SJCRH30 (cell line): ENCODE measurements around the gene STYXL2. TPM values are rescaled to one million over a fixed set of nuclear protein-coding genes. Genes with fewer than 3 reads are reported as not detected.

Source experiments
- DNase-seq, 2 experiments: peaks; one replicate each; pipeline ENCODE4 v3.0.0-alpha.2; 2015 to 2020
- H3K27ac ChIP-seq: fragments of 250-450 bp; sonication (Bioruptor Pico); 2 replicates; pipeline ENCODE4 v1.5.1; 2020; ENCODE audit warnings: mild to moderate bottlenecking, moderate library complexity
- H3K27me3 ChIP-seq: fragments of 250-450 bp; sonication (Bioruptor Pico); 2 replicates; pipeline ENCODE4 v1.5.1; 2020; ENCODE audit warnings: mild to moderate bottlenecking, moderate library complexity
- H3K36me3 ChIP-seq: fragments of 250-450 bp; sonication (Bioruptor Pico); 2 replicates; pipeline ENCODE4 v1.5.1; 2020; ENCODE audit warnings: mild to moderate bottlenecking, moderate library complexity
- H3K4me1 ChIP-seq: fragments of 250-450 bp; sonication (Bioruptor Pico); 2 replicates; pipeline ENCODE4 v1.5.1; 2020; ENCODE audit warnings: mild to moderate bottlenecking, moderate library complexity
- H3K4me3 ChIP-seq: fragments of 250-450 bp; sonication (Bioruptor Pico); 2 replicates; pipeline ENCODE4 v1.5.1; 2020; ENCODE audit warnings: mild to moderate bottlenecking, moderate library complexity
- H3K9me3 ChIP-seq: fragments of 250-450 bp; sonication (Bioruptor Pico); replicated peaks from 2 replicates; pipeline ENCODE4 v1.5.1; 2020; ENCODE audit warnings: mild to moderate bottlenecking, moderate library complexity
- total RNA-seq: library from RNA; depleted of rRNA; stranded (reverse); fragments of >200 nt; shearing (Covaris generic); gene quantifications from 2 replicates; pipeline ENCODE4 v1.2.3, GENCODE V29; 2014

Gene STYXL2
- total RNA-seq, 1 experiment from 2014 or later, result 7.1 TPM

DNA sequence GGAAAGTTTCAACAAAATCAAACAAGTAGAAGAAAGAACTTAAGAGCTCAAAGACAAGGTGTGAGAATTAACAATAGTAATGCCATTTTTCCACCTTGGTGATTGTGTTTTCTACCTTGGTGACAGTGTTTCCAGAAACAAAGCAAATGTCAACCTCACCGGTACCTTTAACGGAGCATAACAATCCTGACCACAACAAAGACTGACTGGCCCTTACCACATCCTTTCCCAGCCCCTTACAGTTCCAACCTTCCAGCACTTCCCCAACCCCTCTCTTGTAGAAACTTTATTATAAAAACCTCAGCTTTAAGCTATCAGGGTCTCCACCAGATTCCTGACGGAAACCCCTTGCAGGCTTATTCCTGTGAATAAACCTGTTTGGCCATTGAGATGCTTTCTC is 16.7 kb downstream of the STYXL2 start:
- Histone ChIP-seq H3K4me3 (no peak overlapping the region), H3K27ac (no peak overlapping the region), H3K9me3 (no peaks in the 10 kb centered on the region), H3K4me1 (peaks cover 6% of the 10 kb centered on the region), H3K27me3 (no peaks in the 10 kb centered on the region), H3K36me3 (peaks cover 24% of the 10 kb centered on the region)
- DNase-seq, result no peak

DNA sequence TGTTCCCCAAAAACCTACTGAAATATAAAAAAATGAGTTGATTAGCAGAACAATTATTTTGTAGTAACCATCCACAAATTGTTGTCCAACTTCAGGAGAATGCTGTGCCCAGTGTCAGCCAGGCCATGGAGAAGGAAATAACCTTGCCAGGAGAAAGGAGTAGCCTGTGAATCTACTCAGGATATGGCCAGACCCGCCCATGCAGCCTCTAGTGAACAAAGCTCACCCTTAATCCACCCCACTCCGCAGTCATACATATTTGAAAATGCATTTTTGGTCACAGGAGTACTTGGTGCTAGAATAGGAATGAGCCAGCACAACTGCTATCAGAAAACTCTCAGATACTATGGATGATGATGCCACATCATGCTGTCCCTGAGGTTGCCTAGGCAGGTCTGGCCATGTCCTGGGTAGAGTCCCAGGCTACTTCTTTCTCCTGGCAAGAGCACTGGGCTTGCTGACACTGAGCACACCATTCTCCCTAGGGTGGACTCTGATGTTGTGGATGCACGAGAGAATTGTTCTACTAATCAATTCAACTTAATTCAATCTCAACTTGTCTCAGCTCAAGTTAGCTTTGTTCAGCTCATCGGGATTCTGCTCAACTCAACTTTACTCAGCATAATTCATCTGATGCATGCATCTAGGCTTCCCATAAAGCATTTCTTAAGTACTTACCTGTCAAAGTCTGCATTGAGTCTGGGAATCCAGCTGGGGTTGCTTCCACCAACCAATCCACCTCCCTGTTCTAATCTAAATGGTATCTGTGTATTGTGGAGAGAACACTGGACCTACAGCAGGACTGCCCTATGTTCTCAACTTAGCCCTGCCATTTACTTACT is 18.2 kb downstream of the STYXL2 start:
- H3K27me3 ChIP-seq, result no peaks in the 10 kb centered on the region
- no peak for DNase-seq
- peaks cover 15% of the 10 kb centered on the region; the same call in 1 of the 2 replicates for H3K36me3 ChIP-seq
- H3K4me1 ChIP-seq, result no peaks in the 10 kb centered on the region
- no peaks in the 10 kb centered on the region for H3K9me3 ChIP-seq
- no peak overlapping the region for H3K27ac ChIP-seq
- H3K4me3 ChIP-seq, result no peak overlapping the region

DNA sequence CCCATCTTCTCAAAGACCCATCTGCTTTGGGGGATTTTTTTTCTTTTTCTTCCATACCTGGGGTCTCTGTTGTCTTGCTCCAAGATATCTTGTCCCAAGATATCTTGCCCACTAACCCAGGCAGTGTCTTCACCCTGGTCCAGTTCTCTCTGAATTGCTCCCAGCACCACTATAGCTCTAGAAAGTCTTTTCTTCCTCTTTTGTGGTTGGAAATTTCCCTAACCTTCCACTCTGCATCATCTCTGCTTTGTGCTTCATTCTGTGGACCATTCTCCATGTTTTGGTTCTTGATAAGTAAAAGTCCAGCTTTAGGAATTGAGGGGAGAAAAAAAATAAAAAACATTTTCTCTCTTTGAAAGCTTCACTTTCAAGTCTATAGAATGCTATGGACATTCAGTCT is 20.9 kb downstream of the STYXL2 start:
- no peaks in the 10 kb centered on the region for H3K9me3 ChIP-seq
- H3K4me3 ChIP-seq, result no peak overlapping the region
- no peaks in the 10 kb centered on the region for H3K4me1 ChIP-seq
- H3K27me3 ChIP-seq, result no peaks in the 10 kb centered on the region
- no peak overlapping the region for H3K27ac ChIP-seq
- DNase-seq, result no peak
- peaks cover 13% of the 10 kb centered on the region; the same call in 1 of the 2 replicates for H3K36me3 ChIP-seq

DNA sequence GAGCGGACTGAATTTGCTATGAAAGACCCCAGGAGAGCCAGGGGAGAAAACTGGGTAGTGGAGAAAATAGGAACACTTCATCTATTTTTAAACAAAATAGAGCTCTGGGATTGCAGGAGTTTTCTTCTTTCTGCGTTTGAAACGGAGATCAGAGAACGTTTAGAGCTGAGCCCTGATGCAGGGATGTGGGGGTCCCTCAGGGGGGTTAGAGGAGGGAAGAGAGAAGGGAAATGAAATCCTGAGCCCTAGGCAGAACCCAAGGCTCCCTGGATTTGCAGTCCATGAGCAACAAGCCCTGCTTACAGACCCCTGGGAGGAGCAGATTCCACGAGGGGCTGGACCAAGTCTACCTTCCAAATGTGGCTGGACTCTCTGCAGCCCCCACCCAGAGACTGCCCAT is 21.8 kb downstream of the STYXL2 start:
- no peaks in the 10 kb centered on the region for H3K27me3 ChIP-seq
- H3K36me3 ChIP-seq, result peaks cover 20% of the 10 kb centered on the region; the same call in 1 of the 2 replicates
- H3K4me3 ChIP-seq, result no peak overlapping the region
- DNase-seq, result no peak
- H3K4me1 ChIP-seq, result no peaks in the 10 kb centered on the region
- H3K9me3 ChIP-seq, result no peaks in the 10 kb centered on the region
- H3K27ac ChIP-seq, result no peak overlapping the region

DNA sequence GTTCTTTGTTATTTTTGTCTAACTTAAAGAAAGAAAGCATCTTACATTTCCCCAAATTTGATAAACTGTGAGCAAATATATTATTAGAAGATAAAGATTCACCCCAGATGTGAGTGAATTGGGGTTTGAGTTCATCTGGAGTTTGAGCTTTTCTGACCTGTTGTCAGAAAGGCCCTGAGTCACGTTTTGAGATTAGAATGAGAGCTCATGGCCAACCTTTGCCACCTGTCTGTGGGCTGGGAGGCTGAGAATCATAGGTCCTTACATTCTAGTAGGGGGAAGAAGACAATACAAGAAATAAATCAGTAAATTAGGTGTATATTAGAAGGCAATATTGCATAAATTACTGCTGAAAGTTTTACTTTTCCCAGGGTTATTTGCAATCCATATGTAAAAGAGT is 22.3 kb downstream of the STYXL2 start:
- no peaks in the 10 kb centered on the region for H3K27me3 ChIP-seq
- no peak overlapping the region for H3K27ac ChIP-seq
- no peaks in the 10 kb centered on the region for H3K4me1 ChIP-seq
- no peak overlapping the region for H3K4me3 ChIP-seq
- H3K9me3 ChIP-seq, result no peaks in the 10 kb centered on the region
- H3K36me3 ChIP-seq, result peaks cover 23% of the 10 kb centered on the region
- no peak for DNase-seq

DNA sequence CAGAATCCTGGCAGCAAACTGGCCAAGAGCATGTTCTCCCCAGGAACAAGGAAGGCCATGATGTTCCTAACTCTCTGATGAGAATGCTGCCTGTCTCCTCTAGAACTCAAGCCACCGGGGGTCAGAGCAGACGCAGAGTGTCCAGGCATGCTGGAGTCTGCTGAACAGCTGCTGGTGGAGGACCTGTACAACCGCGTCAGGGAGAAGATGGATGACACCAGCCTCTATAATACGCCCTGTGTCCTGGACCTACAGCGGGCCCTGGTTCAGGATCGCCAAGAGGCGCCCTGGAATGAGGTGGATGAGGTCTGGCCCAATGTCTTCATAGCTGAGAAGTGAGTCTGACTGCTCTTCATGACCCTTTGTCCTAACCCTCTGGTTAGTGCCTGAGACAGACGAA is 23.4 kb downstream of the STYXL2 start:
- Histone ChIP-seq H3K9me3 (no peaks in the 10 kb centered on the region), H3K27me3 (no peaks in the 10 kb centered on the region), H3K27ac (no peak overlapping the region), H3K4me1 (no peaks in the 10 kb centered on the region), H3K4me3 (no peak overlapping the region), H3K36me3 (peaks cover 23% of the 10 kb centered on the region)
- no peak for DNase-seq

DNA sequence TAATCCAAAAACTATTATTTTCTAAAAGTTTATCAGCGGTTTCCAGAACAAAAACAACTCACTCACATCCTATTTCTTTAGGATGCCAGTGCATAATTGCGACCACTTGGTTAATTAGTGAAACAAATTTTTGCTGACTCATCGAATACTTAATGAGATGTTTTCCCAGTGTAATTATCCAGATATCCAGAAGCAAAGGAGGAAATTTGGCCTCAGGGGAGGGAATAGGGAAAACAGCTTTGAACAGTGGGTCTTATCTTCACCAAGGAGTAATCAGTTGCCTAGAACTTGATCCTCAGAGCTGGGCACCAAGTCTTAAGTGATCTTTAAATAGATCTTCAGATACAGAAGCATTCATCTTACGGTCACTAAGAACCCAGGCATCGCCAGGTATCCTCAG is 24.3 kb downstream of the STYXL2 start:
- peaks cover 23% of the 10 kb centered on the region for H3K36me3 ChIP-seq

DNA sequence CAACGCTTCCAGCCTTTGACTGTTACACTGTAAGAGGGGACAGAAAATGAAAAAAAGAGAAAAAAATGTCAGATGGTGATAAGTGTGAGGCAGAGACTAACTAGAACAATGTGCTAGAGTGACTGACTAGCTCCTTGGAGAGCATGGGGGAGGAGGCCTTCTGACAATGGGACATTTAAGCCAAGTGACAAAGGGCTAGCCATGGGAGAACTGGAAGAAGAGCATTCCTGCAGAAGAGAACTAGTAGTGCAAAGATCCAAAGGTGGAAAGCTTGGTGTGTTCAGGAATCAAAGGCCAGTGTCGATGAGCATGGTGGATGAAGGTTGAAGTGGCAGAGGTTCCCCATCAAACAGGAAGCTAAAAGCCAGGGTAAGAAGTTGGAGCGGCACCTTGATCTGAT is 25.8 kb downstream of the STYXL2 start:
- no peak for DNase-seq
- H3K27me3 ChIP-seq, result no peaks in the 10 kb centered on the region
- no peaks in the 10 kb centered on the region for H3K4me1 ChIP-seq
- H3K9me3 ChIP-seq, result no peaks in the 10 kb centered on the region
- H3K4me3 ChIP-seq, result no peak overlapping the region
- H3K36me3 ChIP-seq, result peaks cover 23% of the 10 kb centered on the region
- H3K27ac ChIP-seq, result no peak overlapping the region

More for the DNA sequence above, 24.3 kb downstream of the STYXL2 start:
- H3K27me3 ChIP-seq, result no peaks in the 10 kb centered on the region
- no peaks in the 10 kb centered on the region for H3K9me3 ChIP-seq
- no peak for DNase-seq
- no peak overlapping the region for H3K4me3 ChIP-seq
- H3K4me1 ChIP-seq, result no peaks in the 10 kb centered on the region
- H3K27ac ChIP-seq, result no peak overlapping the region

DNA sequence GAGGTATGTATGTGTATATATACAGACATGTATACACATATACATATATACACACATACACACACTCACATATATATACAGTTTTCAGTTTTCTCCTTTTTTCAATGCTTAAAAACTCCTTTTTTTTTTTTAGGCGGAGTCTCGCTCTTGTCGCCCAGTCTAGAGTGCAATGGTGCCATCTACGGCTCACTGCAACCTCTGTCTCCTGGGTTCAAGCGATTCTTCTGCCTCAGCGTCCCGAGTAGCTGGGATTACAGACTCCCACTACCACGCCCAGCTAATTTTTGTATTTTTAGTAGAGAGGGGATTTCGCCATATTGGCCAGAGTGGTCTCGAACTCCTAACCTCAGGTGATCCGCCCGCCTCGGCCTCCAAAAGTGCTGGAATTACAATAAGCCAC is 27.0 kb downstream of the STYXL2 start:
- Histone ChIP-seq H3K36me3 (peaks cover 30% of the 10 kb centered on the region), H3K27ac (no peak overlapping the region), H3K4me1 (no peaks in the 10 kb centered on the region)

DNA sequence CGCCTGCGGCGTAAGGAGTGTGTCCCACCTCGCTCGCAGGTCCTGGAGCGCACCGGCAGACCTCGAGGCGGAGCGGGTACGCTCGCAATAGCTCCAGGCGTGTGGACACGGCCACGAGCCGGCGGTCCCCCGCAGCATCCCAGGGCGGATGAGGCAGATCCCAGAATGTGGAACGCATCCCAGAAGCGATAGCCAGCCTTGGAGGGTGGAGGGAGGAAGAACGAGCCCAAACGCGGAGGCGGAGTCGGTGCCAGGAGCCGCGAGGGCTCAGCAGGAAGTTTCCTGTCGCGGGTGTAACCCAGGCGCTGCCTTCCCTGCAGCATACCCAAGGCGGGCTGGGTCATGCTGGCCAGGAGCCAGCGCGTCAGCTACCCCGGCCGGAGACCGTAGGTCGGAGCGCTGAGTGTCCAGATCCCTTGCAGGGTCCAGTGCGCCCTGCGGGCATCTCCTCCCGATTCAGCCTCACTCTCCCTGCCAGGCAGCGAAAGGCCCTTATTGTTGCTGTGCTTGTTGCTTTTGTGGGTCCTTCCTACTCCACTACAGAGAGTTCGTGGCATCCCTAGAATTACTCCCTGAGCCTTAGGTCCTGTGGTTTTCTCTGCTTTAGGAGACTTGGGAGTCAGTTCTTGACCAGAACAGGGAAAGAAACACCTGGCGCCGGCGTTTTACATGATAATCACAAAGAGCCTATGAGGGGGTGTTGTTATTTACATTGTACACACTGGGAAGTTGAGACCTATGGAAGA is 27.7 kb downstream of the STYXL2 start:
- no peak for DNase-seq
- Histone ChIP-seq H3K27me3 (no peaks in the 10 kb centered on the region), H3K9me3 (no peaks in the 10 kb centered on the region), H3K4me3 (no peak overlapping the region), H3K36me3 (peaks cover 25% of the 10 kb centered on the region), H3K4me1 (no peaks in the 10 kb centered on the region), H3K27ac (no peak overlapping the region)

More for the DNA sequence above, 27.0 kb downstream of the STYXL2 start:
- Histone ChIP-seq H3K9me3 (no peaks in the 10 kb centered on the region), H3K4me3 (no peak overlapping the region), H3K27me3 (no peaks in the 10 kb centered on the region)
- no peak for DNase-seq

DNA sequence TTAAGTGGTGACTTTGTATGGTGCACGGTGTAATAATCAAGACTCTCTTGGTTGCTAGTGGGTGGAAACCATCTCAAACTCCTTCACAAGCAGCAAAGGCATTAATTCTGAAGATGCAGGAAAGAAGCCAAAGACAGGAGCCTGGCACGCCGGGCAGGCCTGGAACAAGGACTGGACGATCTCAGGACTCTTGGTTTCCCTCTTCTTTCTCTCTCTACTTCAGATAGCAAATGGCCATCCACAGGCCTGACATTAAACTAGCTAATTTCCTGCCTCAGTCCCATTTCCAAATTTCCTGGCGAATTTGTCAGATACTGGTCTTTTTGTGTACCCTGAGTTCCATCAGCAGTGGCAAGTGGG is 28.2 kb downstream of the STYXL2 start:
- H3K27ac ChIP-seq, result no peak overlapping the region
- no peaks in the 10 kb centered on the region for H3K9me3 ChIP-seq
- DNase-seq, result no peak
- H3K36me3 ChIP-seq, result peaks cover 25% of the 10 kb centered on the region
- no peak overlapping the region for H3K4me3 ChIP-seq
- H3K27me3 ChIP-seq, result no peaks in the 10 kb centered on the region
- no peaks in the 10 kb centered on the region for H3K4me1 ChIP-seq

DNA sequence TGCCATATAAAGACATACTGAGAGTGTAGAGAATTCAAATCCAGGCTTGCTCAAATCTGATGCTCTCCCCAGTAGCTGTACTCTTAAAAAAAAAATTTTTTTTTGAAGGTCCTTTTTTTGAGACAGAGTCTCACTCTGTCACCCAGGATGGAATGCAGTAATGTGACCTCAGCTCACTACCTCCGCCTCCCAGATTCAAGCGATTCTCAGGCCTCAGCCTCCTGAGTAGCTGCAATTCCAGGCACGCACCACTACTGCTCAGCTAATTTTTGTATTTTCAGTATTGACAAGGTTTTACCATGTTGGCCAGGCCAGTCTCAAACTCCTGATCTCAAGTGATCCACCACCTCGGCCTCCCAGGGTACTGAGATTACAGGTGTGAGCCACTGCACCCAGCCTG is 28.7 kb downstream of the STYXL2 start:
- DNase-seq, result no peak
- no peaks in the 10 kb centered on the region for H3K27me3 ChIP-seq
- H3K36me3 ChIP-seq, result peaks cover 24% of the 10 kb centered on the region
- no peaks in the 10 kb centered on the region for H3K9me3 ChIP-seq
- H3K4me1 ChIP-seq, result no peaks in the 10 kb centered on the region
- no peak overlapping the region for H3K4me3 ChIP-seq
- H3K27ac ChIP-seq, result no peak overlapping the region

DNA sequence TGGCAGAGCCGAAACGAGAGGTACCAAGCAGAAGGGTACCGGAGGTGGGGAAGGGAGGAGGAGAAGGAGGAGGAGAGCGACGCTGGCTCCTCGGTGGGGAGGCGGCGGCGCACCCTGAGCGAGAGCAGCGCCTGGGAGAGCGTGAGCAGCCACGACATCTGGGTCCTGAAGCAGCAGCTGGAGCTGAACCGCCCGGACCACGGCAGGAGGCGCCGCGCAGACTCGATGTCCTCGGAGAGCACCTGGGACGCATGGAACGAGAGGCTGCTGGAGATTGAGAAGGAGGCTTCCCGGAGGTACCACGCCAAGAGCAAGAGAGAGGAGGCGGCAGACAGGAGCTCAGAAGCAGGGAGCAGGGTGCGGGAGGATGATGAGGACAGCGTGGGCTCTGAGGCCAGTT is 32.4 kb downstream of the STYXL2 start:
- Histone ChIP-seq H3K27me3 (no peaks in the 10 kb centered on the region), H3K4me3 (no peak overlapping the region), H3K27ac (no peak overlapping the region), H3K9me3 (no peaks in the 10 kb centered on the region), H3K4me1 (no peaks in the 10 kb centered on the region), H3K36me3 (peaks cover 6% of the 10 kb centered on the region; the same call in 1 of the 2 replicates)
- DNase-seq, result no peak

DNA sequence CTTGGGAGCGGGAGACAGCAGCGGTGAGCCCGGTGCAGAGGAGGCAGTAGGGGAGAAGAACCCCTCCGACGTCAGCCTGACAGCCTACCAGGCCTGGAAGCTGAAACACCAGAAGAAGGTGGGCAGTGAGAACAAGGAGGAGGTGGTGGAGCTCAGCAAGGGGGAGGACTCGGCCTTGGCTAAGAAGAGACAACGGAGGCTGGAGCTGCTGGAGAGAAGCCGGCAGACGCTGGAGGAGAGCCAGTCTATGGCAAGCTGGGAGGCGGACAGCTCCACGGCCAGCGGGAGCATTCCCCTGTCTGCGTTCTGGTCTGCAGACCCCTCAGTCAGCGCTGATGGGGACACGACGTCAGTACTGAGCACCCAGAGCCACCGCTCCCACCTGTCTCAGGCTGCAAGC is 32.9 kb downstream of the STYXL2 start:
- H3K27ac ChIP-seq, result no peak overlapping the region
- H3K9me3 ChIP-seq, result no peaks in the 10 kb centered on the region
- no peaks in the 10 kb centered on the region for H3K27me3 ChIP-seq
- DNase-seq, result no peak
- H3K4me3 ChIP-seq, result no peak overlapping the region
- no peaks in the 10 kb centered on the region for H3K4me1 ChIP-seq
- peaks cover 6% of the 10 kb centered on the region; the same call in 1 of the 2 replicates for H3K36me3 ChIP-seq

DNA sequence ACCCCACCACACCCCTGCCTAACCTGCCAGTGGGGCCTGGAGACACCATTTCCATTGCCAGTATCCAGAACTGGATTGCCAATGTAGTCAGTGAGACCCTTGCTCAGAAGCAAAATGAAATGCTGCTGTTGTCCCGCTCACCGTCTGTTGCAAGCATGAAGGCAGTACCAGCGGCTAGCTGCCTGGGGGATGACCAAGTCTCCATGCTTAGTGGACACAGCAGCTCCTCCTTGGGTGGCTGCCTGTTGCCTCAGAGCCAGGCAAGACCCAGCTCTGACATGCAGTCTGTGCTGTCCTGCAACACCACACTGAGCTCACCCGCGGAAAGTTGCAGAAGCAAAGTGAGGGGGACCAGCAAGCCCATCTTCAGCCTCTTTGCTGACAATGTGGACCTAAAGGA is 33.4 kb downstream of the STYXL2 start:
- no peak for DNase-seq
- Histone ChIP-seq H3K4me1 (no peaks in the 10 kb centered on the region), H3K27ac (no peak overlapping the region), H3K27me3 (no peaks in the 10 kb centered on the region), H3K36me3 (peaks cover 6% of the 10 kb centered on the region; the same call in 1 of the 2 replicates), H3K9me3 (no peaks in the 10 kb centered on the region), H3K4me3 (no peak overlapping the region)
